MM.1S (cell line): Measurements from ENCODE around the gene ERCC8.

Experiments
- CTCF ChIP-seq: fragments of 300-600 bp; sonication (generic); IDR thresholded peaks from 2 replicates; pipeline ENCODE4 v1.5.1; 2016; ENCODE audit warnings: antibody characterized with exemption, low read length, mixed read lengths
- EZH2 ChIP-seq: fragments of 300-600 bp; sonication (generic); optimal IDR thresholded peaks from 2 replicates; pipeline ENCODE3; 2017; ENCODE audit warnings: low read depth, mild to moderate bottlenecking, antibody characterized with exemption, low read length, mixed read lengths
- EZH2phosphoT487 ChIP-seq: fragments of 300-600 bp; sonication (generic); IDR thresholded peaks from 2 replicates; pipeline ENCODE4 v1.6.1; 2018; ENCODE audit warnings: antibody characterized with exemption, low read length

GRCh38 chr5:60989790-60990189 is 44.9 kb upstream of the ERCC8 start:
- TF ChIP-seq CTCF, result no peak
- no peak for TF ChIP-seq EZH2
- no peak for TF ChIP-seq EZH2phosphoT487
